Stimulated activated CD8-positive, alpha-beta memory T cell treated with anti-CD3 and anti-CD28 coated beads, Interleukin-15, amount 100 ng/mL, for 1 hour (primary cell): ENCODE data around the gene SLC16A12.
"Not testable (repeated sequence)": the region's sequence is repeated elsewhere in the genome, so short reads cannot be mapped to it uniquely, and the experiment has no call there.

Experiments
- DNase-seq: peaks from one replicate; pipeline ENCODE4 v3.0.0-alpha.2; 2020; ENCODE audit warnings: low read depth

Gene SLC16A12

GRCh38 chr10:89468191-89468965 lies 67.0 kb downstream of the SLC16A12 start:
- no peak for DNase-seq

- DNase-seq: no peak
Observed at GRCh38 chr10:89466599-89467035, 68.8 kb downstream of the SLC16A12 start.

- no peak for DNase-seq
Observed at GRCh38 chr10:89465196-89465595, 70.2 kb downstream of the SLC16A12 start.

GRCh38 chr10:89463846-89464537 lies 71.4 kb downstream of the SLC16A12 start:
- DNase-seq: no peak

- DNase-seq: no peak
Observed at GRCh38 chr10:89458784-89459183, 76.6 kb downstream of the SLC16A12 start.

GRCh38 chr10:89458291-89458690 lies 77.1 kb downstream of the SLC16A12 start:
- DNase-seq: no peak

- DNase-seq: no peak
Observed at GRCh38 chr10:89454561-89455347, 80.6 kb downstream of the SLC16A12 start.

- no peak for DNase-seq
Observed at GRCh38 chr10:89452193-89452592, 83.2 kb downstream of the SLC16A12 start.

- DNase-seq: no peak
Observed at GRCh38 chr10:89450901-89451300, 84.5 kb downstream of the SLC16A12 start.

GRCh38 chr10:89444819-89445218 lies 90.6 kb downstream of the SLC16A12 start:
- not testable (repeated sequence) for DNase-seq

- DNase-seq: no peak
Observed at GRCh38 chr10:89442289-89442688, 93.1 kb downstream of the SLC16A12 start.

GRCh38 chr10:89440226-89441009 lies 95.0 kb downstream of the SLC16A12 start:
- no peak for DNase-seq

GRCh38 chr10:89438525-89438924 lies 96.9 kb downstream of the SLC16A12 start:
- no peak for DNase-seq

GRCh38 chr10:89431977-89432376 lies 103.4 kb downstream of the SLC16A12 start:
- DNase-seq: no peak

GRCh38 chr10:89428877-89429276 lies 106.5 kb downstream of the SLC16A12 start:
- DNase-seq: no peak

GRCh38 chr10:89427629-89428028 lies 107.8 kb downstream of the SLC16A12 start:
- DNase-seq: no peak

GRCh38 chr10:89426230-89426868 lies 109.0 kb downstream of the SLC16A12 start:
- no peak for DNase-seq

- no peak for DNase-seq
Observed at GRCh38 chr10:89425000-89425399, 110.4 kb downstream of the SLC16A12 start.

GRCh38 chr10:89421018-89421476 lies 114.3 kb downstream of the SLC16A12 start:
- DNase-seq: no peak

GRCh38 chr10:89419548-89419947 lies 115.8 kb downstream of the SLC16A12 start:
- no peak for DNase-seq

- no peak for DNase-seq
Observed at GRCh38 chr10:89416465-89416864, 118.9 kb downstream of the SLC16A12 start.
